Fibroblast of the aortic adventitia (primary cell): ENCODE measurements around the gene AUTS2. TPM values are rescaled to one million over a fixed set of nuclear protein-coding genes. Genes with fewer than 3 reads are reported as not detected.

Source experiments
- DNase-seq: peaks from one replicate; pipeline ENCODE4 v3.0.0-alpha.2; 2010; ENCODE audit warnings: low read depth
- H3K4me3 ChIP-seq: 2 replicates; pipeline ENCODE4 v1.5.1; 2011; ENCODE audit warnings: low read depth, mild to moderate bottlenecking, control low read depth, low read length, moderate library complexity
- CTCF ChIP-seq: IDR thresholded peaks from 2 replicates; pipeline ENCODE4 v1.5.1; 2011; ENCODE audit warnings: mild to moderate bottlenecking, low read length, control low read depth, inconsistent platforms; ENCODE audit not compliant: insufficient read depth
- total RNA-seq: library from RNA; depleted of rRNA; stranded (reverse); fragments of >200 nt; gene quantifications from 2 replicates; pipeline ENCODE4 v1.2.3, GENCODE V29; 2012; ENCODE audit warnings: low replicate concordance

Gene AUTS2
- total RNA-seq, 1 donor, result 10.7 TPM

GRCh38 chr7:70463352-70463938 lies 865.2 kb downstream of the AUTS2 start:
- H3K4me3 ChIP-seq, result no peak overlapping the region
- DNase-seq, result no peak
- TF ChIP-seq CTCF, result no peak

- TF ChIP-seq CTCF, result no peak
- DNase-seq, result no peak
- no peak overlapping the region for H3K4me3 ChIP-seq
These were observed 868.6 kb downstream of the AUTS2 start for GRCh38 chr7:70466725-70467364.

GRCh38 chr7:70470746-70471145 lies 872.5 kb downstream of the AUTS2 start:
- TF ChIP-seq CTCF, result no peak

GRCh38 chr7:70472601-70473237 lies 874.4 kb downstream of the AUTS2 start:
- no peak for TF ChIP-seq CTCF
- H3K4me3 ChIP-seq, result no peak overlapping the region
- DNase-seq, result no peak

More at GRCh38 chr7:70470746-70471145, 872.5 kb downstream of the AUTS2 start:
- DNase-seq, result no peak
- no peak overlapping the region for H3K4me3 ChIP-seq

- H3K4me3 ChIP-seq, result no peak overlapping the region
- no peak for TF ChIP-seq CTCF
These were observed 876.5 kb downstream of the AUTS2 start for GRCh38 chr7:70474639-70475234.

GRCh38 chr7:70477036-70478010 lies 879.0 kb downstream of the AUTS2 start:
- DNase-seq, result peak; percentile 91
- TF ChIP-seq CTCF, result no peak
- no peak overlapping the region for H3K4me3 ChIP-seq

More at GRCh38 chr7:70474639-70475234, 876.5 kb downstream of the AUTS2 start:
- DNase-seq, result no peak
